Measurements from ENCODE around the gene TMC5. TPM values are rescaled to one million over a fixed set of nuclear protein-coding genes. Genes with fewer than 3 reads are reported as not detected.
"Not testable (repeated sequence)": the region's sequence is repeated elsewhere in the genome, so short reads cannot be mapped to it uniquely, and the experiment has no call there.

Gene TMC5
- total RNA-seq, 1 experiment from 2014 or later, result not detected

GRCh38 chr16:19540241-19540970 lies 122.7 kb downstream of the TMC5 start:
- DNase-seq (ENCODE audit: low read depth), result no peak

DNA sequence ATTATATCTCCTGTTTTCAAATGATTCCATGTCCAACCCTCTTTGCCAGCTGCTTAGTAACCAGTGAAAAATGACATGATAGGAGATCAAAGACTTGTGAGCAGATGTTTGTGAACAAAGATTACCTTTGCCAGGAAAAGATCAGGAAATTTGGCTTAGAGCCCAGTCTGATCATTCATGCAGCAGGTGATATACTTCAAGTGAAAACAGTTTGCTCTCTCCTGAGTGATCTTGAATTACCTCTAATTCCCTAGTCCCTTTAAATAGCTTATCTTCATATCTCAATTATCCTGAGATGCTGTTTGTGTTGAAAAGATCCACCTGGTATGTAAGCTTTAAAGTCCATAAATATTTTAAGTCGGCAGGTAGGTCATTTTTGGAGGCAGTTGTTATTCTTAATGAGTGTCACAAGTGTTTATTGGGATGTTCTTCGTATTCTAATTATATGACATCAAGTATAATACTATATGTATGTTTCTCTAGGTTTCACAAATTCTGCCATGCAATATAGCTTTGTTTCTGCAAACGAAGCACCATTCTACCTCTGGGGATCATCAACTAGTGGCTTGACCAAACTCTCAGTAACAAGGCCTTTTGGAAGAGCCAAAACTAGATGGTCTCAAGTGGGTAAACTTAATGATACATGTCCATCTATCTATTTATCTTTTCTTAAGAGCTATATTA lies 124.6 kb downstream of the TMC5 start:
- no peak for DNase-seq (ENCODE audit: low read depth)

- DNase-seq (ENCODE audit: low read depth), result not testable (repeated sequence)
Observed at GRCh38 chr16:19543278-19543996, 125.8 kb downstream of the TMC5 start.

GRCh38 chr16:19548144-19548543 lies 130.5 kb downstream of the TMC5 start:
- no peak for DNase-seq (ENCODE audit: low read depth)

Other genes starting within 250 kb of the TMC5 start
- 1.0 and 1.4 TPM in 2 replicates for gene SYT17, start 249.6 kb upstream of the TMC5 start, total RNA-seq (2014; rRNA removed; shearing (Covaris generic))
- gene CLEC19A, start 132.2 kb upstream of the TMC5 start, total RNA-seq (2014; rRNA removed; shearing (Covaris generic)), result not detected in 2 replicates
- gene GDE1, start 104.2 kb downstream of the TMC5 start, total RNA-seq (2014; rRNA removed; shearing (Covaris generic)), result 34.6 and 45.7 TPM in 2 replicates
- 12.8 and 17.4 TPM in 2 replicates for gene CCP110, start 106.1 kb downstream of the TMC5 start, total RNA-seq (2014; rRNA removed; shearing (Covaris generic))
- gene VPS35L, start 137.8 kb downstream of the TMC5 start, total RNA-seq (2014; rRNA removed; shearing (Covaris generic)), result 18.9 and 25.3 TPM in 2 replicates